Sigmoid colon (tissue), 7 donors: ENCODE results near the gene ATXN3. TPM values are rescaled to one million over a fixed set of nuclear protein-coding genes. Genes with fewer than 3 reads are reported as not detected.

ENCODE experiments used
- DNase-seq: peaks from one replicate; pipeline ENCODE4 v3.0.0-alpha.2; 2019
- H3K27ac ChIP-seq, 4 donors: fragments of 200-600 bp; sonication (generic); one replicate each; pipeline ENCODE4 v1.5.1; 2016 to 2019; ENCODE audit warnings: mild to moderate bottlenecking in 1 of 4
- H3K27me3 ChIP-seq, 3 donors: fragments of 200-600 bp; sonication (generic); one replicate each; pipeline ENCODE4 v1.5.1; 2019; ENCODE audit warnings: mild to moderate bottlenecking in 1 of 3
- H3K36me3 ChIP-seq, 4 donors: fragments of 200-600 bp; sonication (generic); one replicate each; pipeline ENCODE4 v1.5.1; 2016 to 2019
- H3K4me1 ChIP-seq, 4 donors: fragments of 200-600 bp; sonication (generic); one replicate each; pipeline ENCODE4 v1.5.1; 2017 to 2019
- H3K4me3 ChIP-seq, 4 donors: fragments of 200-600 bp; sonication (generic); one replicate each; pipeline ENCODE4 v1.5.1; 2017 to 2019; ENCODE audit warnings: mild to moderate bottlenecking in 2 of 4, moderate library complexity in 1 of 4
- H3K9me3 ChIP-seq, 4 donors: fragments of 200-600 bp in 3 of 4; sonication (generic) in 3 of 4; one replicate each; pipeline versions ENCODE4 v1.5.1 to v1.6.1; 2013 to 2019
- CTCF ChIP-seq, 4 experiments: fragments of 450-650 bp in 3 of 4; fragments of 200-600 bp in 1 of 4; IDR thresholded peaks; one replicate each; pipeline ENCODE4 v1.5.1; 2016 to 2019; ENCODE audit warnings: antibody characterized with exemption in 4 of 4, mild to moderate bottlenecking in 3 of 4, moderate library complexity in 2 of 4
- EP300 ChIP-seq, 4 donors: sonication (generic); formaldehyde crosslinking; IDR thresholded peaks; one replicate each; pipeline ENCODE4 v1.6.1; 2017; ENCODE audit warnings: antibody characterized with exemption in 4 of 4
- POLR2A ChIP-seq, 2 donors: fragments of 450-650 bp; IDR thresholded peaks; one replicate each; pipeline ENCODE4 v1.6.1; 2016; ENCODE audit warnings: antibody characterized with exemption in 2 of 2, mild to moderate bottlenecking in 2 of 2, moderate library complexity in 2 of 2
- POLR2AphosphoS5 ChIP-seq, 4 donors: sonication (generic); formaldehyde crosslinking; IDR thresholded peaks; one replicate each; pipeline ENCODE4 v1.6.1; 2017; ENCODE audit warnings: antibody characterized with exemption in 4 of 4
- WGBS, 2 donors: extraction: QIAGEN DNeasy Blood & Tissue Kit; methylation state at CpG; one replicate each; pipeline ENCODE4 v1.1.7; 2013; 5-methylcytosine and 5-hydroxymethylcytosine counted together
- intact Hi-C: fragments of 100-400 bp; cut with DNase I; formaldehyde crosslinking; loops from one replicate; pipeline ENCODE4 v1.15.1; 2023
- polyA plus RNA-seq, 3 donors: library from polyadenylated mRNA; stranded (reverse); fragments of 200-250 nt; gene quantifications; one replicate each; pipeline ENCODE4 v1.2.3, GENCODE V29; 2013
- total RNA-seq, 4 donors: library from RNA; depleted of rRNA; stranded (reverse); fragments of >200 nt; gene quantifications; one replicate each; pipeline ENCODE4 v1.1.0, GENCODE V29; 2016
- donor health status: healthy with polysubstance abuse.
- donor health status: Bipolar disorder and iron deficiency.
- donor health status: healthy.

Gene ATXN3
- total and polyA plus RNA-seq, 7 donors, result 9.0 to 48.5 (median 30.4) TPM

DNA sequence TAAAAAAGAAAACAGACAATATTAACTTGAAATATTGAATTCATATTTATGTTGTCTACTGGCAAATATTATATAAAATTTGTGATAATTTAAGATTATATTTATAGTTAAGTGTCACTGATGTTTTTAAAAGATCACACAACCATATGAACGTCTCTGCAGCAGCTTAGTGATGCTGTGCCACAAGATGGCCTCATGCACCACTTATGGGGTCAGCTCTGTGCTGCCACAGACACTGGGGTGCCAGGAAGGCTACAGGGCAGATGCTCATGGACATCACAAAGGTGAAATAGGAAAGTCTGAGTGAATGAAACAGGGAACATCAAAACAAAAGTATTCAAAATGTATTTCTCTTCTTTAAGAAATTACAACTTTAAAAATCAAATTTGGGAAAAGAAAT, 13.1 kb downstream of the ATXN3 start:
- DNase-seq, result no peak
- peaks cover 14 to 70% (median 16%) of the 10 kb centered on the region in 4 donors for H3K36me3 ChIP-seq
- intact Hi-C loops, result no loop called here
- H3K27me3 ChIP-seq, result no peaks in the 10 kb centered on the region
- no peak for TF ChIP-seq CTCF (IDR thresholded peaks at IDR 0.05)
- TF ChIP-seq POLR2A (IDR thresholded peaks at IDR 0.05), result no peak
- TF ChIP-seq POLR2AphosphoS5 (IDR thresholded peaks at IDR 0.05), result no peak
- no peak for TF ChIP-seq EP300 (IDR thresholded peaks at IDR 0.05)
- H3K9me3 ChIP-seq, result no peaks in the 10 kb centered on the region
- H3K27ac ChIP-seq, result no peak overlapping the region
- 39 to 54% methylated on average over 1 of the region's 1 CpG for WGBS, 2 donors
- H3K4me3 ChIP-seq, result no peak overlapping the region
- H3K4me1 ChIP-seq, result peaks cover 0 to 2% (median 0%) of the 10 kb centered on the region in 4 donors

GRCh38 chr14:92088494-92088893, 17.9 kb downstream of the ATXN3 start:
- Histone ChIP-seq H3K9me3 (no peaks in the 10 kb centered on the region), H3K4me3 (no peak overlapping the region), H3K36me3 (peaks cover 13 to 89% (median 27%) of the 10 kb centered on the region in 4 donors), H3K27me3 (no peaks in the 10 kb centered on the region), H3K4me1 (no peaks in the 10 kb centered on the region), H3K27ac (no peak overlapping the region)
- DNase-seq, result no peak
- TF ChIP-seq POLR2AphosphoS5 (IDR thresholded peaks at IDR 0.05) (no peak), EP300 (IDR thresholded peaks at IDR 0.05) (no peak), POLR2A (IDR thresholded peaks at IDR 0.05) (no peak), CTCF (IDR thresholded peaks at IDR 0.05) (no peak)
- intact Hi-C loops, result no loop called here
- 28 to 76% methylated on average over 5 of the region's 5 CpGs for WGBS, 2 donors

GRCh38 chr14:92074555-92074954, 31.8 kb downstream of the ATXN3 start:
- intact Hi-C loops, result no loop called here
- Histone ChIP-seq H3K9me3 (no peaks in the 10 kb centered on the region), H3K4me1 (no peaks in the 10 kb centered on the region), H3K36me3 (peaks cover 5 to 81% (median 19%) of the 10 kb centered on the region in 4 donors), H3K27me3 (no peaks in the 10 kb centered on the region), H3K27ac (no peak overlapping the region), H3K4me3 (no peak overlapping the region)
- TF ChIP-seq EP300 (IDR thresholded peaks at IDR 0.05) (no peak), POLR2AphosphoS5 (IDR thresholded peaks at IDR 0.05) (no peak), POLR2A (IDR thresholded peaks at IDR 0.05) (no peak), CTCF (IDR thresholded peaks at IDR 0.05) (no peak)
- no peak for DNase-seq

GRCh38 chr14:92058006-92058917, 48.1 kb downstream of the ATXN3 start:
- TF ChIP-seq EP300 (IDR thresholded peaks at IDR 0.05) (no peak), POLR2AphosphoS5 (IDR thresholded peaks at IDR 0.05) (no peak), CTCF (IDR thresholded peaks at IDR 0.05) (no peak), POLR2A (IDR thresholded peaks at IDR 0.05) (no peak)
- H3K9me3 ChIP-seq, result no peaks in the 10 kb centered on the region
- WGBS, 2 donors, result 82 to 85% methylated on average over 9 of the region's 9 CpGs
- H3K4me1 ChIP-seq, result no peaks in the 10 kb centered on the region
- peaks cover 0 to 19% (median 3%) of the 10 kb centered on the region in 4 donors for H3K36me3 ChIP-seq
- intact Hi-C loops, result no loop called here
- no peak overlapping the region for H3K27ac ChIP-seq
- H3K27me3 ChIP-seq, result no peaks in the 10 kb centered on the region
- no peak overlapping the region for H3K4me3 ChIP-seq
- DNase-seq, result no peak
